GM03348 (cell line): ENCODE results near the gene ZNF398.
"Not testable (repeated sequence)": the region's sequence is repeated elsewhere in the genome, so short reads cannot be mapped to it uniquely, and the experiment has no call there.

Source experiments
- DNase-seq: peaks from one replicate; pipeline ENCODE4 v3.0.0; 2012; ENCODE audit warnings: low spot score

Gene ZNF398

GRCh38 chr7:149226366-149226765, 79.1 kb downstream of the ZNF398 start:
- DNase-seq, result not testable (repeated sequence)

- DNase-seq, result no peak
Measured at GRCh38 chr7:149226840-149227494, 79.7 kb downstream of the ZNF398 start.

- DNase-seq, result no peak
Measured at GRCh38 chr7:149228831-149229471, 81.7 kb downstream of the ZNF398 start.

GRCh38 chr7:149229526-149229925, 82.3 kb downstream of the ZNF398 start:
- DNase-seq, result no peak

GRCh38 chr7:149232362-149232761, 85.1 kb downstream of the ZNF398 start:
- DNase-seq, result no peak
